Kasumi-1 (cell line): Measurements from ENCODE around the gene PCCA.
"Not testable (repeated sequence)": the region's sequence is repeated elsewhere in the genome, so short reads cannot be mapped to it uniquely, and the experiment has no call there.

ENCODE experiments used
- DNase-seq, 2 experiments: peaks; one replicate each; lab custom pipeline; 2025; lab: John Stamatoyannopoulos, UW

The PCCA gene

DNA sequence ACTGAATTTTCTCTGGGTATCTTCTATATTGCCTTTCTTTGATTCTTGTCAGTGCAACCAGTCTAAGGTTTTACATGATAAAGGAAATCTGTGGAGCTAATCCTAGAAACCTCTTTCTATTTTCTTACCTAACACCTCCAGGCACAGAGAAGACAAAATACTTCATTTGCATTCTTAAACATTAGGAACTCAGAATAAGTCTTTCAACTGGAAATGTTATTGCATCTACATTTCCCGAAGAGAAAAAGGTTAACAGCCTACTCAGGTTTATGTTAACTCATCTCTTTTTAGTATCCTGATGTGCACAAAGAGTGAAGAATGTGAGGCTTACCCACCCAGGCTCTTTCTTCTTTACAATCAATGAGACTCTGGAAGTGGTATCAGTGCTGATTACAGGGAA is 106.7 kb downstream of the PCCA start:
- DNase-seq = no peak

DNA sequence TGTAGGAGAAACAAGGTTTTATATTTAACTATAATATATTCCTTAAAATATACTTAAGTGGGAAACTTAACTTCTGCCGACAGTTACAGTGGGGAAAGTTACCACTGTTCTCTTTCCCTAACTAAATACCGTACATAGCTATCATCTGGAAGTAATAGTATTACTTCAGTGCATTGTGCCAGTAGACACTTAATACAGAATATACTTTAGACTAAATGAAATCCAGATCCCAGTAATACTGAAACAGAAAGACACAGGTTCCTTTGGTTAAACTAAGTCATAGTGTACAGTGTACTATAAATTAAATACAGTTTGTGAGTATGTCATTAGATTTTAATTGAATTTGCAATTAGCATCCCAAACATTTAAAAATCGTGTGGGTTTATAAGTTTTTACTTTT is 107.5 kb downstream of the PCCA start:
- no peak for DNase-seq

DNA sequence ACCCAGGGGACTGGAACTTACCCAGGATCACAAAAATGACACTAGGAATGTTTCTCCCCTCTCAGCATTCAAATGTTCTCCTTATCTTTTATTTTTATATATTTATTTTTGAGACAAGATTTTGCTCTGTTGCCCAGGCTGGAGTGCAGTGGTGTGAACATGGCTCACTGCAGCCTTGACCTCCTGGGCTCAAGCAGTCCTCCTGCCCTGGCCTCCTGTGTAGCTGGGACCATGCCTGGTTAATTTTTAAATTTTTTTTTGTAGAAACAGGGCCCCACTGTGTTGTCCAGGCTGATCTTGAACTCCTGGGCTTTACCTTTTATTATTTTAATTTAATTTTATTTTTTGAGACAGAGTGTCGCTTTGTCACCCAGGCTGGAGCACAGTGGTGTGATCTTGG is 108.2 kb downstream of the PCCA start:
- DNase-seq = no peak

- no peak for DNase-seq
Measured at GRCh38 chr13:100197591-100198365, 108.9 kb downstream of the PCCA start.

DNA sequence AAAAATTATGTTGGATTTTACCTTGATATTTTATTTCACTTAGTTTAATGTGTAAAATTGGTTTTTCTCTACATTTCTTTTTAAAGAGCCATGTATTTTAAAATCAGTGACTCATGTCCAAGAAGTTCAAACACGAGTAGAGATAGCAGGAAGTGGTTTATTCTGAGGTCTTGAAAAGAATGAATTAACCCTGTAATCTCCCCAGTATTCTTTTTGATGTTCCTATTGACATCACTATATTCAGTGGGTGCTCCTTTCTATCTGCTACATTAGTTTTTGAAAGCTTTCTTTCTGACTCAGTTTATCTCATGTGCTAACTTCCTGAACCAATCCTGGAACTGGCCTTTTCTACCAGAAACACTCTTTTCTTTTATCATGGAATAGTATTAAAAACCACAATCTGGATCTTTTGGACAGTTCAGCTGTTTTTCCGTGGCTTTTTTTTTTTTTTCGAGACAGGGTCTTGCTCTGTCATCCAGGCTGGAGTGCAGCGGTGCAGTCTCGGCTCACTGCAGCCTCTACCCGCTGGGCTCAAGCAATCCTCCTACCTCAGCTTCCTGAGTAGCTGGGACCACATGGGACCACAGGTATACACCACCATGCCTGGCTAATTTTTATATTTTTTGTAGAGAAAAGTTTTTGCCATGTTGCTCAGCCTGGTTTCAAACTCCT is 114.9 kb downstream of the PCCA start:
- peak; percentile 80 to 90 for DNase-seq

GRCh38 chr13:100208002-100208401 is 119.1 kb downstream of the PCCA start:
- DNase-seq = no peak

DNA sequence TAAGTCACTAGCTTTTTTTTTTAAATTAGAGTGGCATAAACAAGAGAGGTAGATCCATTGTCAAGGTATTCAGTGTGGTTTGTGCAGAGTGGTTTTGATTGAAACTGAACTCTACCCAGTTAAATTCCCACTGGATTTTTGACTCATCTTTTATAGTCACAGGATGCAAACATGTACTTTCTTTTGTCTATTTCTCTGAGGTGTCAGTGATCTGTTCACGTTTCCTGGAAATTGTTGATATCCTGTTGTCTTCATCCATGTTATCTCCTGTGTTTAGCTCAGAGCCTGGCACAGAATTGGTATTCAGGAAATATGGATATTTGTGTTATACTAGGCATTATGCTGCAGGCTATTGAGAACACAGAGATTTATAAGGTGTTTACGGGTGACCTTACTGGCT is 119.7 kb downstream of the PCCA start:
- DNase-seq = no peak

- DNase-seq = peak in 1 of 2 experiments; percentile 21
Measured at GRCh38 chr13:100209857-100210825, 121.2 kb downstream of the PCCA start.

- DNase-seq = no peak
Measured at GRCh38 chr13:100211016-100211710, 122.3 kb downstream of the PCCA start.

- DNase-seq = peak; percentile 69 to 72
Measured at GRCh38 chr13:100212904-100213553, 124.1 kb downstream of the PCCA start.

DNA sequence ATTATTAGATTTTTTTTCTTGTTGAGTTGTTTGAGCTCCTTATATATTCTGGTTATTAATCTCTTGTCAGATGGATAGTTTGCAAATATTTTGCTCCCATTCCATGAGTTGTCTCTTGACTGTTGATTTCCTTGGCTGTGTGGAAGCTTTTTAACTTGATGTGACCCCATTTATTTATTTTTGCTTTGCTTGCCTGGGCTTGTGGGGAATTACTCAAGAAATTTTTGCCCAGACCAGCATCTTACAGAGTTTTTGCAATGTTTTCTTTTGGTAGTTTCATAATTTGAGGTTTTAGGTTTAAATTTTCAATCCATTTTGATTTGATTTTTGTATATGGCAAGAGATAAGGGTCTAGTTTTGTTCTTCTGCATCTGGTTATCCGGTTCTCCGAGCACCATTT is 124.7 kb downstream of the PCCA start:
- no peak for DNase-seq

- no peak for DNase-seq
Measured at GRCh38 chr13:100214886-100215285, 126.0 kb downstream of the PCCA start.

GRCh38 chr13:100221166-100221565 is 132.3 kb downstream of the PCCA start:
- DNase-seq = no peak

GRCh38 chr13:100223966-100224530 is 135.2 kb downstream of the PCCA start:
- not testable (repeated sequence) for DNase-seq

DNA sequence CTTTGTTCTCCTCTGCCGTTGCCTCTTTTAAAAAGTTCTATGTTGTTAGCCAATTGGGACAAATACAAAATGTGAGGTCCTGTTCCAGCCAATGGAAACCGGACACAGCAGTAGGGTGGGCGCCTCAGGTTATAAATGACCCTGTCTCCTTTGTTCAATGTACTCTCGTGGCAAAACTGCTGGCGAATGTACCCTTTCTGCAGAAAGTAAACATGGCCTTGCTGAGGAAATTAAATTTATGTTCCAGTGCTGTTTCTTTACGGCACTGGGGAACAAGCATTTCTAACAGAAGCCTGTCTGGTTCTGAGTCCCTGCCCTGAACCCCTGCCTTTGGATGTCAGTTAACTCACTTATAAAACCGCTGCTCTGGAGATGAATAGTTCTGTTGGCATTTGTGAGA is 140.7 kb downstream of the PCCA start:
- no peak for DNase-seq

- no peak for DNase-seq
Measured at GRCh38 chr13:100230769-100231149, 141.9 kb downstream of the PCCA start.

DNA sequence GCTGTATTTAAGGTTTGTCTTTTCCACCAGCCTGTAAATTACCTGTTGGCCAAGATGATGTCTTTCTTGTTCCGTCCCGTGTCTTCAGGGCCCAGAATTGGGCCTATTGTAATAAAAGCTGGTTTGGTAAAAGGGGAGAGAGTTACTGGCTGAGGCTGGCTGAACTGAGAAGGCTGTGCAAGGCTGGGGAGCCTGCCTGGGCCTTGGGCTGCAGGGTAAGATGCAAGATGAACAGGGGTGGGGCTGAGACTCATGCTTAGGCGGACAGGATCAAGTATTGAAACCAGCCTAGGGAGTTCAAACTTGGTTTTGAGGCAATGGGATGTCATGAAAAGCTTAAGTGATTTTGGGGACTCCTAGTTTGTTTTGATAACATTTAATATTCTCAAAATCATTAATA is 142.3 kb downstream of the PCCA start:
- DNase-seq = no peak

DNA sequence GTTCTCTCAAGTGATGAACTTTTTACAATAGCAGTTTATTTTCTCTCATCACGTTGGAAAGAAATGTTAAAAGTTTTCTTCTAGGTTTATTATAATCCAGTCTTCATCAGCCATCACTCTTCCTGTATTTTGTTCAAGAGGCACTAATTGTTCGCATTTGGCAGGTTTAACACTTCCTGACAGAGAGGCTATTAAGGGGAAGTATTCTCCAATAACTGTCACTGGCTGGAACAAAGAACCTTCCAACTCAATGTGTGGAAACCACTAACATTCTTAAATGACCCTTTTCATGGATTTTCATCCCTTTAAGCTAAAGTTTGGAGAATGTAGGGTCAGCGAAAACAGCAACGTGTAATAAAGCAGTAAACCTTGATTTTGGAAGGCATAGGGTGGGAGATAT is 145.1 kb downstream of the PCCA start:
- DNase-seq = peak; percentile 40 to 51

DNA sequence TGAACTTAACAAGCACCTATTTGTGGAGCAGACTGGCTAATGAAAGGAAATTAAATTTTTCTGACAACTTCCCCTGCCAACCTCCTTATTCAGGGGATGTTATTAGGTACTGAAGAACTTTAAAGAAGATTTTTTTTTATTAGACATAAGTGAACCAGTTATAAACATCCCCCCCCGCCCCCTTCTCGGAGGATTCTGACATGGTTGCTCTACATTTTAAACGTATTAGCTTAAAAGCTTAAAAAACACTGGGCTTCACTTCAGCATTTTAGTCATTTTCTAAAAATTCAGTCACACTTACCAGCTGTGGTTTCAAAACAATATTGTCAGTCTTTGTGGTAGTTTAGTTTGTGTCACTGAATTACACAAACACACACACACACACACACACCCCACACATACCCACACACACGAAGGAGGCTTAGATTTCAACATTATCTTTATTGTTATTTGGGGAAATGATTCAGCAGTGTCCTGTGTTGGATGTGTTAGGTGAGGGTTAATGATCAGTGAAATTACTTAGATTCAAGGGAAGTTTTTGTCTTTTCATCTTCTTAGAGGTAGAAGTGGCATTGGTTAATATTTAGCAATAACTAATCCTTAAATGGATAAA is 145.7 kb downstream of the PCCA start:
- no peak for DNase-seq

DNA sequence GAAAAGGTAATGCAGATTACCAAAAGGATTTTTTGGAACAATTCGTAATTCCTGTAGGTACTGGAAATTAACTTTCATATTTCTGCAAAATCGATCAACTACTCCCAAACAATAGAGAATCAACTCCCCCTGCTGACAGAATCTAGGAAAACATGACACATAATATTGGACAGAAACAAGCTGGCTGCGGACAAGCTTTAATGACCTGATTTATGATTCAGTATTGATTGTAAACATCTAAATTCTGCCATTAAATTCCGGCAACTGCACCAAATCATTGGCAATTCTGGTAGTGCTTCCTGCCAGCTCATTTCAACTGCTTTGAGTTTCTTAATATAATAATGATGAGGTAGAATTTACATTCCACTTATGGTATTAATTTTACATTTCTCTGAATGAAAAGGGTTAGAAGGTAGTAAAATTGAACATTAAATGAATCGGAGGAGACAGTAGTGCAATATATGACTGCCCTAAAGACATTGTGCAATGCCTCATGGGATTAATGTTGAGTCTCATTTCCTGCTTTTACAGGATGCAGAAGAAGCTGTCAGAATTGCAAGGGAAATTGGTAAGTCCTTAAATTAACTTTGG is 146.5 kb downstream of the PCCA start:
- peak; percentile 54 to 55 for DNase-seq
